VCaP (cell line): ENCODE data around the gene POLR3H.

Experiments used
- H3K27ac ChIP-seq: fragments of 450-650 bp; 2 replicates; pipeline ENCODE4 v1.5.1; 2017
- CTCF ChIP-seq: fragments of 450-650 bp; conservative IDR thresholded peaks from 2 replicates; pipeline ENCODE4 v1.5.1; 2017; ENCODE audit warnings: mild to moderate bottlenecking, moderate library complexity

The POLR3H gene

GRCh38 chr22:41555325-41555982, 11.2 kb upstream of the POLR3H start:
- no peak overlapping the region for H3K27ac ChIP-seq
- TF ChIP-seq CTCF = no peak

GRCh38 chr22:41551877-41552582, 7.8 kb upstream of the POLR3H start:
- TF ChIP-seq CTCF = no peak
- no peak overlapping the region for H3K27ac ChIP-seq

- TF ChIP-seq CTCF = no peak
- H3K27ac ChIP-seq = no peak overlapping the region
Observed at GRCh38 chr22:41550952-41551491, 6.8 kb upstream of the POLR3H start.

GRCh38 chr22:41548830-41549211, 4.6 kb upstream of the POLR3H start:
- no peak for TF ChIP-seq CTCF
- no peak overlapping the region for H3K27ac ChIP-seq

GRCh38 chr22:41544671-41545476, 604 bp upstream of the POLR3H start:
- H3K27ac ChIP-seq = peak overlapping the region; percentile 90
- TF ChIP-seq CTCF = no peak

- no peak overlapping the region; the same call in 1 of the 2 replicates for H3K27ac ChIP-seq
- no peak for TF ChIP-seq CTCF
Observed at GRCh38 chr22:41542224-41542623, 2.0 kb downstream of the POLR3H start.

- no peak overlapping the region for H3K27ac ChIP-seq
- no peak for TF ChIP-seq CTCF
Observed at GRCh38 chr22:41541484-41541883, 2.8 kb downstream of the POLR3H start.
